Activated T-cell treated with anti-CD3 and anti-CD28 coated beads for 48 hours (primary cell): ENCODE results near the gene HDAC4.

Experiments used
- DNase-seq: peaks from one replicate; pipeline ENCODE4 v3.0.0-alpha.2; 2020; ENCODE audit warnings: low read depth

The HDAC4 gene

GRCh38 chr2:239307921-239308613 is 92.8 kb downstream of the HDAC4 start:
- no peak for DNase-seq

GRCh38 chr2:239307221-239307569 is 93.6 kb downstream of the HDAC4 start:
- DNase-seq, result no peak

- DNase-seq, result no peak
Observed at GRCh38 chr2:239306274-239307220, 94.3 kb downstream of the HDAC4 start.

- DNase-seq, result no peak
Observed at GRCh38 chr2:239305771-239306170, 95.0 kb downstream of the HDAC4 start.

- no peak for DNase-seq
Observed at GRCh38 chr2:239305222-239305575, 95.6 kb downstream of the HDAC4 start.

- DNase-seq, result no peak
Observed at GRCh38 chr2:239304533-239305221, 96.1 kb downstream of the HDAC4 start.

GRCh38 chr2:239303711-239304532 is 96.9 kb downstream of the HDAC4 start:
- no peak for DNase-seq

GRCh38 chr2:239302808-239303557 is 97.8 kb downstream of the HDAC4 start:
- no peak for DNase-seq

- no peak for DNase-seq
Observed at GRCh38 chr2:239302083-239302807, 98.6 kb downstream of the HDAC4 start.

- no peak for DNase-seq
Observed at GRCh38 chr2:239300871-239301735, 99.7 kb downstream of the HDAC4 start.

GRCh38 chr2:239300242-239300641 is 100.6 kb downstream of the HDAC4 start:
- no peak for DNase-seq

GRCh38 chr2:239299218-239299939 is 101.4 kb downstream of the HDAC4 start:
- DNase-seq, result no peak

- peak; percentile 65 for DNase-seq
Observed at GRCh38 chr2:239298116-239298804, 102.6 kb downstream of the HDAC4 start.

GRCh38 chr2:239297142-239298004 is 103.4 kb downstream of the HDAC4 start:
- no peak for DNase-seq

- DNase-seq, result no peak
Observed at GRCh38 chr2:239296020-239296932, 104.5 kb downstream of the HDAC4 start.

- no peak for DNase-seq
Observed at GRCh38 chr2:239295377-239296019, 105.3 kb downstream of the HDAC4 start.
